K562 (cell line): ENCODE measurements around the gene KRTAP17-1.

ENCODE experiments used
- CEBPZ ChIP-seq: fragments of 150-350 bp; IDR thresholded peaks from 2 replicates; pipeline ENCODE4 v1.6.1; 2014; ENCODE audit warnings: low read depth, mild to moderate bottlenecking, low read length, borderline replicate concordance
- CREB1 ChIP-seq, 2 experiments: sonication (generic) in 1 of 2; formaldehyde crosslinking in 1 of 2; IDR thresholded peaks; 2 replicates each; pipeline versions ENCODE4 v1.6.1 to v1.8.0; 2012 to 2022; ENCODE audit warnings: inconsistent platforms in 1 of 2, mild to moderate bottlenecking in 1 of 2, missing genetic modification reagents in 1 of 2, moderate library complexity in 1 of 2
- CTCF ChIP-seq, 3 experiments: IDR thresholded peaks in 2 of 3; conservative IDR thresholded peaks in 1 of 3; 2 replicates each; pipeline ENCODE4 v1.5.1; 2011 to 2012; ENCODE audit warnings: low read length in 3 of 3, mild to moderate bottlenecking in 3 of 3, control low read depth in 2 of 3, improper control_type of control experiment in 1 of 3, inconsistent platforms in 1 of 3, low read depth in 1 of 3, mixed read lengths in 1 of 3, moderate library complexity in 1 of 3; ENCODE audit not compliant: insufficient read depth in 2 of 3
- HMGXB4 ChIP-seq: sonication (generic); formaldehyde crosslinking; IDR thresholded peaks from 2 replicates; pipeline ENCODE4 v1.8.1; 2023; ENCODE audit warnings: mild to moderate bottlenecking, missing genetic modification reagents
- PBX2 ChIP-seq, 2 experiments: IDR thresholded peaks in 1 of 2; conservative IDR thresholded peaks in 1 of 2; 2 replicates each; pipeline ENCODE4 v1.6.1; 2016; ENCODE audit warnings: low read depth in 2 of 2, mild to moderate bottlenecking in 1 of 2, missing compliant biosample characterization in 1 of 2, missing genetic modification characterization in 1 of 2, moderate library complexity in 1 of 2
- POLR2A ChIP-seq: fragments of 450-650 bp; conservative IDR thresholded peaks from 2 replicates; pipeline ENCODE4 v1.6.1; 2016
- REST ChIP-seq, 2 experiments: fragments of 450-650 bp; formaldehyde crosslinking in 1 of 2; IDR thresholded peaks; 2 replicates each; pipeline versions ENCODE4 v1.4.0 to v1.6.1; 2014 to 2020; ENCODE audit warnings: mild to moderate bottlenecking in 2 of 2, borderline replicate concordance in 1 of 2, low read depth in 1 of 2
- SLC30A9 ChIP-seq: fragments of 250-450 bp; sonication (Bioruptor Pico); IDR thresholded peaks from 2 replicates; pipeline ENCODE4 v1.8.0; 2022; ENCODE audit warnings: mild to moderate bottlenecking, moderate library complexity
- THAP7 ChIP-seq: fragments of 250-450 bp; sonication (Bioruptor Pico); IDR thresholded peaks from 2 replicates; pipeline ENCODE4 v1.5.0; 2021
- ZNF311 ChIP-seq: fragments of 250-450 bp; sonication (Bioruptor Pico); IDR thresholded peaks from 2 replicates; pipeline ENCODE4 v1.4.0; 2020; ENCODE audit warnings: mild to moderate bottlenecking, moderate library complexity

- TF ChIP-seq POLR2A (no peak), CTCF (IDR thresholded peaks at IDR 0.05 in 2 of 3, conservative IDR thresholded peaks at IDR 0.05 in 1 of 3; ENCODE audit: insufficient read depth in 2 of 3, low read depth in 1 of 3, low read length in 3 of 3) (no peak), REST (IDR thresholded peaks at IDR 0.05; ENCODE audit: borderline replicate concordance) (no peak), REST (CRISPR knock-in tag; IDR thresholded peaks at IDR 0.05; ENCODE audit: low read depth) (no peak), SLC30A9 (CRISPR knock-in tag) (no peak), CREB1 (IDR thresholded peaks at IDR 0.05) (no peak), CREB1 (CRISPR knock-in tag; IDR thresholded peaks at IDR 0.05) (no peak), HMGXB4 (CRISPR knock-in tag) (no peak), ZNF311 (CRISPR knock-in tag) (no peak), CEBPZ (no peak), PBX2 (CRISPR knock-in tag; IDR thresholded peaks at IDR 0.05; ENCODE audit: low read depth) (no peak), PBX2 (tag; conservative IDR thresholded peaks at IDR 0.05; ENCODE audit: low read depth) (no peak), THAP7 (no peak)
Observed at GRCh38 chr17:41267711-41268110, 47.8 kb downstream of the KRTAP17-1 start.
